ENCODE data around the gene PALM3. TPM values are rescaled to one million over a fixed set of nuclear protein-coding genes. Genes with fewer than 3 reads are reported as not detected.

Gene PALM3
- polyA plus RNA-seq, 1 donor from 2014 or later = not detected

- H3K36me3 Mint-ChIP-seq = no peaks in the 10 kb centered on the region
- peak overlapping the region; percentile 3 to 84 (median 64) for H3K4me3 Mint-ChIP-seq
- H3K9me3 Mint-ChIP-seq = peaks cover 0 to 3% (median 0%) of the 10 kb centered on the region in 3 donors
- peaks cover 9 to 16% (median 15%) of the 10 kb centered on the region in 3 donors for H3K4me1 Mint-ChIP-seq
- H3K27me3 Mint-ChIP-seq = no peaks in the 10 kb centered on the region
- peak overlapping the region in 2 of 3 donors; percentile 35 to 81 for H3K27ac Mint-ChIP-seq
Measured at GRCh38 chr19:14093117-14093823, 31.4 kb upstream of the PALM3 start.

GRCh38 chr19:14091813-14092462 is 30.1 kb upstream of the PALM3 start:
- Mint-ChIP-seq H3K4me3 (peak overlapping the region; percentile 99 to 100 (median 100)), H3K9me3 (peaks cover 0 to 3% (median 0%) of the 10 kb centered on the region in 3 donors), H3K27ac (peak overlapping the region; percentile 100), H3K27me3 (no peaks in the 10 kb centered on the region), H3K36me3 (no peaks in the 10 kb centered on the region), H3K4me1 (peaks cover 9 to 16% (median 15%) of the 10 kb centered on the region in 3 donors)

GRCh38 chr19:14091081-14091812 is 29.4 kb upstream of the PALM3 start:
- peak overlapping the region; percentile 99 to 100 (median 100) for H3K4me3 Mint-ChIP-seq
- H3K27ac Mint-ChIP-seq = peak overlapping the region; percentile 100
- H3K36me3 Mint-ChIP-seq = no peaks in the 10 kb centered on the region
- no peaks in the 10 kb centered on the region for H3K27me3 Mint-ChIP-seq
- peaks cover 0 to 3% (median 0%) of the 10 kb centered on the region in 3 donors for H3K9me3 Mint-ChIP-seq
- peaks cover 9 to 16% (median 15%) of the 10 kb centered on the region in 3 donors for H3K4me1 Mint-ChIP-seq

- H3K36me3 Mint-ChIP-seq = no peaks in the 10 kb centered on the region
- peaks cover 9 to 16% (median 15%) of the 10 kb centered on the region in 3 donors for H3K4me1 Mint-ChIP-seq
- peak within 1 kb of the TSS; percentile 100 for H3K27ac Mint-ChIP-seq
- peaks cover 0 to 3% (median 0%) of the 10 kb centered on the region in 3 donors for H3K9me3 Mint-ChIP-seq
- peak within 1 kb of the TSS; percentile 99 to 100 (median 100) for H3K4me3 Mint-ChIP-seq
- no peaks in the 10 kb centered on the region for H3K27me3 Mint-ChIP-seq
Measured at GRCh38 chr19:14090509-14091080, 28.7 kb upstream of the PALM3 start, which contains the start of gene SAMD1. Gene SAMD1 (minus strand): TSS chr19:14090751.

GRCh38 chr19:14089662-14090508 is 28.0 kb upstream of the PALM3 start:
- Mint-ChIP-seq H3K36me3 (no peaks in the 10 kb centered on the region), H3K27ac (peak overlapping the region; percentile 95 to 97 (median 96)), H3K4me3 (peak overlapping the region; percentile 86 to 93 (median 92)), H3K9me3 (peaks cover 0 to 3% (median 1%) of the 10 kb centered on the region in 3 donors), H3K4me1 (peaks cover 9 to 16% (median 15%) of the 10 kb centered on the region in 3 donors), H3K27me3 (no peaks in the 10 kb centered on the region)

GRCh38 chr19:14089412-14089661 is 27.5 kb upstream of the PALM3 start:
- Mint-ChIP-seq H3K36me3 (no peaks in the 10 kb centered on the region), H3K27me3 (no peaks in the 10 kb centered on the region), H3K4me1 (peaks cover 8 to 16% (median 15%) of the 10 kb centered on the region in 3 donors), H3K27ac (peak overlapping the region; percentile 95 to 97 (median 96)), H3K9me3 (peaks cover 0 to 3% (median 1%) of the 10 kb centered on the region in 3 donors), H3K4me3 (peak overlapping the region; percentile 86 to 93 (median 92))

GRCh38 chr19:14088634-14089411 is 26.9 kb upstream of the PALM3 start:
- H3K9me3 Mint-ChIP-seq = peaks cover 0 to 3% (median 1%) of the 10 kb centered on the region in 3 donors
- H3K27ac Mint-ChIP-seq = peak overlapping the region; percentile 95 to 97 (median 96)
- peaks cover 8 to 16% (median 15%) of the 10 kb centered on the region in 3 donors for H3K4me1 Mint-ChIP-seq
- peak overlapping the region; percentile 86 to 93 (median 92) for H3K4me3 Mint-ChIP-seq
- H3K36me3 Mint-ChIP-seq = no peaks in the 10 kb centered on the region
- H3K27me3 Mint-ChIP-seq = no peaks in the 10 kb centered on the region

GRCh38 chr19:14086098-14086497 is 24.2 kb upstream of the PALM3 start:
- Mint-ChIP-seq H3K27me3 (no peaks in the 10 kb centered on the region), H3K9me3 (peaks cover 0 to 1% (median 0%) of the 10 kb centered on the region in 3 donors), H3K4me3 (peak overlapping the region in 1 of 4 donors; percentile 78), H3K36me3 (no peaks in the 10 kb centered on the region), H3K27ac (peak overlapping the region in 1 of 3 donors; percentile 48), H3K4me1 (peaks cover 6 to 10% (median 7%) of the 10 kb centered on the region in 3 donors)

GRCh38 chr19:14085309-14085995 is 23.6 kb upstream of the PALM3 start, which contains the start of gene C19orf67:
Gene C19orf67 (minus strand): TSS chr19:14085783. CDS start chr19:14085627, 156 bp downstream.
- no peaks in the 10 kb centered on the region for H3K27me3 Mint-ChIP-seq
- no peaks in the 10 kb centered on the region for H3K36me3 Mint-ChIP-seq
- peak within 1 kb of the TSS in 1 of 4 donors; percentile 78 for H3K4me3 Mint-ChIP-seq
- H3K27ac Mint-ChIP-seq = peak within 1 kb of the TSS in 1 of 3 donors; percentile 48
- peaks cover 9 to 11% (median 9%) of the 10 kb centered on the region in 3 donors for H3K4me1 Mint-ChIP-seq
- peaks cover 0 to 1% (median 0%) of the 10 kb centered on the region in 3 donors for H3K9me3 Mint-ChIP-seq

GRCh38 chr19:14082675-14082960 is 20.7 kb upstream of the PALM3 start:
- H3K36me3 Mint-ChIP-seq = no peaks in the 10 kb centered on the region
- H3K27me3 Mint-ChIP-seq = no peaks in the 10 kb centered on the region
- H3K4me3 Mint-ChIP-seq = peak overlapping the region in 3 of 4 donors; percentile 67 to 98 (median 87)
- peaks cover 4 to 7% (median 5%) of the 10 kb centered on the region in 3 donors for H3K4me1 Mint-ChIP-seq
- peaks cover 0 to 1% (median 0%) of the 10 kb centered on the region in 3 donors for H3K9me3 Mint-ChIP-seq
- H3K27ac Mint-ChIP-seq = peak overlapping the region in 1 of 3 donors; percentile 68

GRCh38 chr19:14081797-14082674 is 20.2 kb upstream of the PALM3 start:
- Mint-ChIP-seq H3K4me1 (peaks cover 4 to 7% (median 5%) of the 10 kb centered on the region in 3 donors), H3K27me3 (no peaks in the 10 kb centered on the region), H3K9me3 (peaks cover 0 to 1% (median 0%) of the 10 kb centered on the region in 3 donors), H3K4me3 (peak overlapping the region; percentile 87 to 98 (median 96)), H3K27ac (peak overlapping the region; percentile 87 to 96 (median 90)), H3K36me3 (no peaks in the 10 kb centered on the region)

Measured in IgD-negative memory B cell (primary cell).